ENCODE results near the gene LSM12. TPM values are rescaled to one million over a fixed set of nuclear protein-coding genes. Genes with fewer than 3 reads are reported as not detected.

The LSM12 gene
- total RNA-seq, 2 experiments from 2014 or later = 61.1 to 62.8 TPM

DNA sequence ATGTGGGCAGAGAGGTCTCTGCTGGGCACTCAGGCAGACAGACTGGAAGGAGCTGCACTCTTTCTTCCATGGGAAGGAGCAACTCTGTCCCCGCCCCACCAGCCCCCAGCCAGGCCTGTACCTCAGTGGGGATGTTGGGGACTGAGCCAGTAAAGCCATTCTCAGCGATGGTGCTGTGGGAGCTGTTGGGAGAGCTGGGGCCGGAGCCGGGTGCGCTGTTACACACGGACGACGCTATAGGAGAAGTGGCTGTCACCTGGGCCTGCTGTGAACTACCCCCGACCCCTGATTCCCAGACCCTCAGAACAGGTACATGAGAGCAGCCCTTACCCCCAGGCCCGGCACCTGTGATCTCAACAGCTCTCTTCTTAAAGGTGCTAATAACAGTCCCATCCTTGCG lies 25.6 kb upstream of the LSM12 start:
- H3K4me3 Mint-ChIP-seq = no peak overlapping the region
- H3K27ac Mint-ChIP-seq = no peak overlapping the region
- peaks cover 16% of the 10 kb centered on the region for H3K36me3 Mint-ChIP-seq (ENCODE audit: low read depth)
- no peaks in the 10 kb centered on the region for H3K27me3 Mint-ChIP-seq
- DNase-seq = no peak
- ChIA-PET POLR2A (no interaction called here), CTCF (no interaction called here)
- H3K4me1 Mint-ChIP-seq = peaks cover 14% of the 10 kb centered on the region
- H3K9me3 Mint-ChIP-seq = no peaks in the 10 kb centered on the region

- no peaks in the 10 kb centered on the region for H3K9me3 Mint-ChIP-seq
- H3K4me1 Mint-ChIP-seq = peaks cover 16% of the 10 kb centered on the region
- CTCF ChIA-PET = no interaction called here
- POLR2A ChIA-PET = no interaction called here
- H3K27ac Mint-ChIP-seq = no peak overlapping the region
- no peaks in the 10 kb centered on the region for H3K27me3 Mint-ChIP-seq
- no peak overlapping the region for H3K4me3 Mint-ChIP-seq
- peaks cover 16% of the 10 kb centered on the region for H3K36me3 Mint-ChIP-seq (ENCODE audit: low read depth)
- DNase-seq = no peak
These were observed 24.9 kb upstream of the LSM12 start for GRCh38 chr17:44091200-44091997.

DNA sequence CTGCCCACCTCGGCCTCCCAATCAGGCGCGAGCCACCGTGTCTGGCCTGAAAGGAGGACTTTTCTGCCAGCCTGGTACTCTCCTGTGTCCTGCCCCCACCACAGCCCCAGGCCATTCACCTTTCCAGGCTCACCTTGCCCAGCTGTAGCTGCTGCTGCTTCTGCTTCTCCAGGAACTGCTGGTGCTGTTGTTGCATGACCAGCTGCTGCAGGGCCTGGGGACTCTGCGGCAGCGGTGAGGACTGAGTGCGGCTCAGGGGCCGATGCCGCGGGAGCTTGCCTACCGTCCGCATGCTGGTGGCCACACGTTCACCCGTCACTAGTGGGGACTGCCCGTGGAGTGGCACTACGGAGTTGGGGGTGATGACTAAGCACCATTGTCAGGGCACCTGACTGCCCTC lies 21.8 kb upstream of the LSM12 start:
- DNase-seq = no peak
- POLR2A ChIA-PET = interaction anchor here (1.4 kb wide), 1 partner anchor 35 kb away, joined by 3 read pairs; no protein-coding TSS in a partner anchor
- Mint-ChIP-seq H3K4me1 (peaks cover 10% of the 10 kb centered on the region), H3K27me3 (no peaks in the 10 kb centered on the region), H3K36me3 (ENCODE audit: low read depth) (peaks cover 19% of the 10 kb centered on the region), H3K27ac (no peak overlapping the region), H3K4me3 (no peak overlapping the region), H3K9me3 (no peaks in the 10 kb centered on the region)
- CTCF ChIA-PET = no interaction called here

GRCh38 chr17:44087319-44087718 lies 20.8 kb upstream of the LSM12 start:
- no peak for DNase-seq
- ChIA-PET POLR2A (no interaction called here), CTCF (interaction anchor here (1.1 to 1.2 kb wide), 2 partner anchors 63 to 81 kb away, joined by 3 to 5 read pairs; no protein-coding TSS in a partner anchor)
- Mint-ChIP-seq H3K4me3 (no peak overlapping the region), H3K27me3 (no peaks in the 10 kb centered on the region), H3K36me3 (ENCODE audit: low read depth) (peaks cover 21% of the 10 kb centered on the region), H3K9me3 (no peaks in the 10 kb centered on the region), H3K4me1 (peaks cover 10% of the 10 kb centered on the region), H3K27ac (no peak overlapping the region)

DNA sequence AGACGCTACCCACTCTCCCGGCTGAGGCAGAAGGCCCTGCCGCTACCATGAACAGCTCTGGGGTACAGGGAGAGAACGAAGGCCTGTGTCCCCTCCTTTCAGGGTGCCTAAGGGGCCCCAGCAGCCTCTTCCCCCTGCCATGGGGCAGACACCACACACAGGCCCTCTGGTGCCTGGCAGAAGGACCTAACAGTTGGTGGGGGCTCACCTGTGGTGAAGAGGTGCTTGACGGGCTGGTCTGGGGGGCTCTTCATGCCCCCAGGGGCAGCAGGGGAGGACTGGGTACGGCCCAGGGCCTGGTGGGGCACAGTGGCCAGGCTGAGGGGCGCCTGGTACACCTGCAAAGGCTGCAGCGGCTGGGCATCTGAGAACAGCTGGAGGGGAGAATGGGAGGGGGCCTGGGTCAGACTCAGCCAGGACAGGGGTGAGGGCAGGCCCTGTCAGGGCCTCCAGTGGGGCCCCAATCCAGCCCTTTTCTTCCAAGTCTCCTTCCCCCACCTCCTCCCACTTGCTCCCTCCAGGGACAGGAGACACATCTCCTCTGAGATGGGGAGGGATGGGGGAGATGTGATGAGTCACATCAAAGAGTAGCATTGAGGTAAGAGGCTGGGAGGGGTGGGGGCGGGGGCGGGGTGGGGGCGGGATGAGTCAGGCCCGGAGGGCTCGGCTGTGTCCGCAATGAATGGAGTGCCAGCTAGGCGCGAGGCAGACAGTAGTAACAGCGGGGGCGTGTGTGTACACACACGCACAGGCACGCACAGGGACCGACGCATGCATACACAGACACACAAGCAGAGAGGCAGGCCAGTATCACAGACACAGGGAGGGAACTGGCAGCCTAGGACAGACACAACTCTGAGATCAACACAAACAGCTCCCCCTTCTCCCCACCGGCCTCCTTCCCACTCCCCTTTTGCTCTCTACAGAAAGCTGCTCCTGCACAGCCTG lies 20.2 kb upstream of the LSM12 start:
- ChIA-PET CTCF (interaction anchor here (1.1 to 1.2 kb wide), 2 partner anchors 64 to 82 kb away, joined by 3 to 5 read pairs; no protein-coding TSS in a partner anchor), POLR2A (no interaction called here)
- H3K9me3 Mint-ChIP-seq = no peaks in the 10 kb centered on the region
- peaks cover 23% of the 10 kb centered on the region for H3K36me3 Mint-ChIP-seq (ENCODE audit: low read depth)
- DNase-seq = peak; percentile 42
- H3K4me3 Mint-ChIP-seq = no peak overlapping the region
- peaks cover 10% of the 10 kb centered on the region for H3K4me1 Mint-ChIP-seq
- no peaks in the 10 kb centered on the region for H3K27me3 Mint-ChIP-seq
- no peak overlapping the region for H3K27ac Mint-ChIP-seq

DNA sequence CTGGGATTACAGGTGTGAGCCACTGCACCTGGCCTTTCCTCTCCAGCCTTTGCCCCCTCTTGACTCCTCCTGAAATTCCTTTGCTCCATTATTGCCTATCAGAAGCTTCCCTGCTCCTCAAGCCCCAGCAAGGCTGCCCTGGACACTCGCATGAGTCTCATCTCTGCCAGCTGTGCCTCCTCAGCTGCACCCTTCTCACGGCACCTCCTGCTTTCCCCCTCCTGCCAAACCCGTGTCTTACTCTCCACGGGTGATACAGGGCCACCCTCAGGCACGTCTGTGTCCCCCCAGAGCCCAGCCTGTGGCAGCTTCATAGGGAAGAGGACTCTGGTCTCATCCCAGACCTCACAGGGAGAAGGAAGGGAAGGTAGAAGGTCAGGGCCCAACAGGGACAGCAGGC lies 19.4 kb upstream of the LSM12 start:
- H3K9me3 Mint-ChIP-seq = no peaks in the 10 kb centered on the region
- CTCF ChIA-PET = interaction anchor here (2.6 kb wide), 1 partner anchor 30 kb away, joined by 11 read pairs; no protein-coding TSS in a partner anchor
- POLR2A ChIA-PET = no interaction called here

DNA sequence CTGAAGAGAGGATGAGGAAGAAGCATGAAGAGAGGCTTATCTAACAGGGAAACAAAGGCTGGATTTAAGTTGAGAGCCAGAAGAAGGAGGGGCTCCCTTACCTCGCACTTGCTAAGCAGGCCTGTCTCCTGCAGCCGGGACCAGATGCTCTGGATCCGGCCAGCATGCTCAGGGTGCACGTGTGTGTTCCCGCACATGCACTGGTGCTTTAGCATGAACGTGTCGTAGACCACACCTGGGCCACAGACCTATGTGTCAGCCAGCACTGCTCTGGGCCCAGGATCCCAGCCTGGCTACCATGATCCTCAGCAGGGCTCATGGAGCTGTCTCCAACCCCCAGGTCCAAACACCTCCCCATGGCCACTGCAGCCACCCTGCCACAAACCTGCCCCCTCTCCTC lies 18.4 kb upstream of the LSM12 start:
- POLR2A ChIA-PET = no interaction called here
- H3K9me3 Mint-ChIP-seq = no peaks in the 10 kb centered on the region
- H3K27ac Mint-ChIP-seq = no peak overlapping the region
- peaks cover 10% of the 10 kb centered on the region for H3K4me1 Mint-ChIP-seq
- H3K27me3 Mint-ChIP-seq = no peaks in the 10 kb centered on the region
- H3K4me3 Mint-ChIP-seq = no peak overlapping the region
- peaks cover 25% of the 10 kb centered on the region for H3K36me3 Mint-ChIP-seq (ENCODE audit: low read depth)
- CTCF ChIA-PET = interaction anchor here (0.8 to 2.6 kb wide), 3 partner anchors 11 to 83 kb away, joined by 3 to 11 read pairs (median 8); no protein-coding TSS in a partner anchor
- no peak for DNase-seq

More for the DNA sequence above, 19.4 kb upstream of the LSM12 start:
- H3K27me3 Mint-ChIP-seq = no peaks in the 10 kb centered on the region
- no peak overlapping the region for H3K4me3 Mint-ChIP-seq
- no peak overlapping the region for H3K27ac Mint-ChIP-seq
- no peak for DNase-seq
- H3K4me1 Mint-ChIP-seq = peaks cover 10% of the 10 kb centered on the region
- H3K36me3 Mint-ChIP-seq (ENCODE audit: low read depth) = peaks cover 20% of the 10 kb centered on the region

DNA sequence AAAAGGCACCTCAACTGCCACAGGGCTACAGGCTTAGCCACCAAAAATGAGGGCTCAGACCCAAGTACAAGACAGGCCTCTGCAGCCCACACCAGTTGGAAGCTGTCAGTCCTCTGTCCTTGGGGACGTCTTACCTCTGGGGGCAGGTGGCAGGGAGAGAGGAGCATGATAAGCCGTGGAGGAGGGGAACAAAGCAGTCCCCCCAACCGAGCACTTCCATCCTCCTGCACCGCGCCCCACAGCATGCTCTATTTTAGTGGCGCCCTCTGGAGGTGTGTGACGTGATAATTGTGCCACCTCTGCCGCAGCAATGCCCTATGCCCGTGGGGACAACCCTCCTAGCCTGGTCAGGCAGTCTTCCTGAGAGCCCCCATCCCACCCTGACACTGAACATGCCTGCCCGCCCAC lies 17.7 kb upstream of the LSM12 start:
- H3K4me1 Mint-ChIP-seq = peaks cover 10% of the 10 kb centered on the region
- no peaks in the 10 kb centered on the region for H3K9me3 Mint-ChIP-seq
- ChIA-PET POLR2A (interaction anchor here (1.4 kb wide), 1 partner anchor 9 kb away, joined by 3 read pairs; no protein-coding TSS in a partner anchor), CTCF (interaction anchor here (0.7 to 2.6 kb wide), 5 partner anchors 10 to 67 kb away, joined by 3 to 11 read pairs (median 4); no protein-coding TSS in a partner anchor)
- H3K27me3 Mint-ChIP-seq = no peaks in the 10 kb centered on the region
- H3K36me3 Mint-ChIP-seq (ENCODE audit: low read depth) = peaks cover 29% of the 10 kb centered on the region
- no peak overlapping the region for H3K4me3 Mint-ChIP-seq
- H3K27ac Mint-ChIP-seq = no peak overlapping the region
- peak; percentile 26 for DNase-seq

DNA sequence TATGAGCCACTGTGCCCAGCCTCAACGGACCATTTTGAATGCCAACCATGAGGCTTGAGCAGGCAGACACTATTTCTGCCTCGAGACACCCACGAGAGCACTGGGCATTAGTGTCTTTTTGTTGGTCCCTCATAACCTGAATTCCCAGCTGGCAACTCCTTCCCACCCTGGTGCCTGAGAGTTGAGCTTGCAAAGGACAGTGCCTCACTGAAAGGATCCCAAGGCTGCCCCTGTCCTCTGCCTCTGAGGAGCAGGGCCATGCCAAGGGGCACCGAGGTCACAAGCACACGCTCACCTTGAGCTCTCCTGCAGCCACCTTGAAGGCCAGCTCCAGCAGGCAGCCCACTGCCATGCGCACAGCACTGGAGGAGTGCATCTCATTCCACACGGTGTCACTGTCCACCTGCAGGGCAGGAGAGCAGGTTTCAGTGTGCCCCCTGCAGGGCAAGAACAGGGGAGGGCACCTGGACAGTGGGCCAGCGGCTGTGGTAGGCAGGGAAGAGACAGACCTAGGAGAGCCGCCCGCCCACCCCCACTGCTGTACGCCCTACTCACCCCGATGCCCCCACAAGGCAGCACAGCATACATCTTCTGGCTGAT lies 16.9 kb upstream of the LSM12 start:
- peaks cover 10% of the 10 kb centered on the region for H3K4me1 Mint-ChIP-seq
- no peak for DNase-seq
- H3K36me3 Mint-ChIP-seq (ENCODE audit: low read depth) = peaks cover 26% of the 10 kb centered on the region
- H3K4me3 Mint-ChIP-seq = no peak overlapping the region
- H3K9me3 Mint-ChIP-seq = no peaks in the 10 kb centered on the region
- no peaks in the 10 kb centered on the region for H3K27me3 Mint-ChIP-seq
- POLR2A ChIA-PET = interaction anchor here (1.4 kb wide), 1 partner anchor 9 kb away, joined by 3 read pairs; no protein-coding TSS in a partner anchor
- CTCF ChIA-PET = interaction anchor here (0.7 to 2.6 kb wide), 7 partner anchors 10 to 67 kb away, joined by 3 to 11 read pairs (median 4); no protein-coding TSS in a partner anchor
- H3K27ac Mint-ChIP-seq = no peak overlapping the region

GRCh38 chr17:44082256-44082927 lies 15.9 kb upstream of the LSM12 start:
- ChIA-PET CTCF (interaction anchor here (1.6 kb wide), 1 partner anchor 12 kb away, joined by 3 read pairs; no protein-coding TSS in a partner anchor), POLR2A (no interaction called here)
- Mint-ChIP-seq H3K4me1 (peaks cover 4% of the 10 kb centered on the region), H3K27ac (no peak overlapping the region), H3K27me3 (no peaks in the 10 kb centered on the region), H3K9me3 (no peaks in the 10 kb centered on the region), H3K36me3 (ENCODE audit: low read depth) (peaks cover 25% of the 10 kb centered on the region), H3K4me3 (no peak overlapping the region)
- no peak for DNase-seq

DNA sequence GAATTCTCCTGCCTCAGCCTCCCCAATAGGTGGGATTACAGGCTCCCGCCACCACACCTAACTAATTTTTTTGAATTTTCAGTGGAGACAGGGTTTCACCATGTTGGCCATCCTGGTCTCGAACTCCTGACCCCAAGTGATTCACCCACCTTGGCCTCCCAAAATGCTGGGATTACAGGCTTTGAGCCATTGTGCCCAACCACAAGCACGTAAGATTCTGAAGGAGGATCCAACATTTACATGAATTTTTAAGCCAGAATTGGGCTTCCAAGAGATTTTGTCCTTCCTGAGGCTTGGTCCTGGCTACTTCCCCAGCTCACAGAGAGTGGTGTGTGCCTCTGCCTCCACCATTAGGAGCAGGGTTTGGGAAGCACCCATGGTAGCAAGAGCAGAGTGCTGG lies 15.2 kb upstream of the LSM12 start:
- Mint-ChIP-seq H3K4me1 (no peaks in the 10 kb centered on the region), H3K27ac (no peak overlapping the region), H3K9me3 (no peaks in the 10 kb centered on the region), H3K27me3 (no peaks in the 10 kb centered on the region), H3K4me3 (no peak overlapping the region), H3K36me3 (ENCODE audit: low read depth) (peaks cover 25% of the 10 kb centered on the region)
- POLR2A ChIA-PET = no interaction called here
- CTCF ChIA-PET = interaction anchor here (0.7 kb wide), 1 partner anchor 139 kb away, joined by 3 read pairs; the partner anchor contains the start of gene PPY
- DNase-seq = no peak

All from activated CD4-positive, alpha-beta memory T cell treated with anti-CD3 and anti-CD28 coated beads, Interleukin-2, amount 10 ng/mL, durations not matched to agents 7 days and 5 days (primary cell).